H1 (cell line): ENCODE measurements around the gene HLTF. TPM values are rescaled to one million over a fixed set of nuclear protein-coding genes. Genes with fewer than 3 reads are reported as not detected.

Source experiments
- ATF2 ChIP-seq: IDR thresholded peaks from 2 replicates; pipeline ENCODE4 v1.6.1; 2012; ENCODE audit warnings: low read length, inconsistent platforms
- TCF12 ChIP-seq: IDR thresholded peaks from 2 replicates; pipeline ENCODE4 v1.6.1; 2011; ENCODE audit warnings: low read depth, mild to moderate bottlenecking, low read length
- polyA plus RNA-seq, 7 experiments: library from polyadenylated mRNA; depleted of rRNA in 3 of 7; stranded (reverse) in 5 of 7; unstranded in 2 of 7; fragments of >200 nt in 5 of 7; fragments of 200-250 nt in 2 of 7; gene quantifications; 1 replicate in 5 of 7; 2 replicates in 1 of 7; 4 replicates in 1 of 7; pipeline versions ENCODE4 v1.2.1 to v1.2.3, GENCODE V29; 2011 to 2013; ENCODE audit warnings: missing spikeins in 2 of 7, mixed read lengths in 2 of 7
- total RNA-seq: library from RNA; stranded (reverse); fragmentation: NEBNext Ultra II Directional; extraction: Animal tissue kit (Norgen Biotek cat#: 25700); gene quantifications from 2 replicates; pipeline ENCODE4 v1.2.1, GENCODE V29; 2021

HLTF gene
- total and polyA plus RNA-seq, 2 of the 8 experiments (the other 6 are each of a cell fraction or from before 2014, with no cell fraction given), result 18.1 to 60.3 TPM

GRCh38 chr3:149003653-149004305 is 82.6 kb downstream of the HLTF start (continued):
- no peak for TF ChIP-seq ATF2
- TF ChIP-seq TCF12, result no peak
